SK-MEL-5 (cell line): ENCODE results near the gene CLEC20A. TPM values are rescaled to one million over a fixed set of nuclear protein-coding genes. Genes with fewer than 3 reads are reported as not detected.

Experiments used
- DNase-seq: peaks from one replicate; pipeline ENCODE4 v3.0.0-alpha.2; 2016; ENCODE audit warnings: low read depth, low spot score
- in situ Hi-C: cut with HindIII; loops from 2 replicates; pipeline ENCODE4 v1.10.0; 2016; ENCODE audit warnings: low sequenced_read_pairs, high pct_unique_total_duplicates, low pct_unique_long_range_greater_than_20kb
- total RNA-seq: library from RNA; depleted of rRNA; stranded (reverse); fragments of >200 nt; shearing (Covaris generic); gene quantifications from 2 replicates; pipeline ENCODE4 v1.2.3, GENCODE V29; 2014

The CLEC20A gene
- total RNA-seq, 1 experiment from 2014 or later, result not detected

DNA sequence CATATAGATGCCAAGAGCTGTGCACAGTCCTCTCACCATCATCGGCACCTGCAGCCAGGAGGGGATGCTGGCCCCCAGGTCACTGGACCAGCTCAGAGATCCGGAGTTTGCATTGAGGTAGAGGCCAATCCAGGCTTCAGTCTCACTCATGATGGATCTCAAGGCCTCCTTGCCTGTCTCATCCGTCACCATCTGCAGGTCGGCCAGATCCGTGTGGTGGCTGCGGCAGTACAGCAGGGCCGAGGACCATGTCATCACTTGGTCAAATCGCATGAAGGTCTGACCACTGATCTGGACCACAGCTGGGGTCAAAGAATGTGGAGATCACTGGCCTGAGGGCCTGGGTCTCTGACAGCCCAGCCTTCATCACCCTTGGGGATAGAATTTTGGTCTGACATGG is 6.6 kb downstream of the CLEC20A start:
- in situ Hi-C loops, result no loop called here
- no peak for DNase-seq

GRCh38 chr1:178489399-178489798 is 7.4 kb downstream of the CLEC20A start:
- DNase-seq, result no peak
- in situ Hi-C loops, result no loop called here

GRCh38 chr1:178488393-178488792 is 8.4 kb downstream of the CLEC20A start:
- in situ Hi-C loops, result no loop called here
- no peak for DNase-seq

GRCh38 chr1:178487070-178487615 is 9.6 kb downstream of the CLEC20A start:
- no peak for DNase-seq
- in situ Hi-C loops, result no loop called here

DNA sequence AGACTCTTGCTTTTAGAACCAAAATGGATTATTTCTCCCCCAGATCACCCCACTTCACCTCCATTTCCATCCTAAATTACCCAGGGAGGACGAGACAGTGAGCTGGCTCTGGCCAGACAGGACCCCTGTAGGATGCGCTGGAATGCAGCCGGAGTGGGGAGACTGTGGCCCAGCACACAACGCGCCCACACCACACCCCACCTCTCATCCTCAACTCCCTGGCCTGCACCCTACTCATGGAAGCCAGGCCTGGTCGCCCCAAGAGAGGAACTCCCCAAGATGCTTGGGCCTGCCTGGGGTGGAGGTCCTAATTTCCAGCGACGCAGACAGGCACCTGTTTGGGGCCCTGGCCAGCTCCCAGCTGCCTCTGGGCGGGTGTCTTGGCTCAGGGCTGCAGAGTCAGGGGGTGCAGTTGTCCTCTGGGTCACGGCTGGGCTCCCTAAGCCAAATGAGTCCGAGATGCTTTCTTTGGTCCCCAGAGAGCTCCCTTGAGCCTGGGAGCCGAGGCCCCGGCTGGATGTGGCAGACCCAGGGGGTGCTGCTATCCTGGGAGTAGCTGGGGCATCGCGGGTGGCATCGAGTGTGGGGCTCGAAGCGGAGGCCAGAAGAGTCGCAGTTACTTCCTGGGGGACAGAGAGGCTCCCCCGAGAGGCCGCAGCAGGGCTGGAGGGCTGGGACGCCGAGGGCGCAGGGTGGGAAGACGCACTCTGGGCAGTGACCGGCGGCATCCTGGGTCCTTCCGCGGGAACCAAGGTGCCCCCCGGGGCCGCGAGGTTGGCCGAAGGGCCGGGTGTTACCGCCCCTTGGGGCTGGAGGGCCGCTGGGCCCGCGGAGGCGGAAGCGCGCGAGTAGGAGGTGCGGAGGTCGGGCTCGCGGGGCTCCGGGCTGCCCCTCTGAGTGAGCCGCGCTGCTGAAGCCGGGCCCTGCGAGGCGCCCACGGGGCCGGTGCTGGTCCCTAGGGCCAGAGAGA is 10.4 kb downstream of the CLEC20A start:
- DNase-seq, result no peak
- in situ Hi-C loops, result no loop called here

DNA sequence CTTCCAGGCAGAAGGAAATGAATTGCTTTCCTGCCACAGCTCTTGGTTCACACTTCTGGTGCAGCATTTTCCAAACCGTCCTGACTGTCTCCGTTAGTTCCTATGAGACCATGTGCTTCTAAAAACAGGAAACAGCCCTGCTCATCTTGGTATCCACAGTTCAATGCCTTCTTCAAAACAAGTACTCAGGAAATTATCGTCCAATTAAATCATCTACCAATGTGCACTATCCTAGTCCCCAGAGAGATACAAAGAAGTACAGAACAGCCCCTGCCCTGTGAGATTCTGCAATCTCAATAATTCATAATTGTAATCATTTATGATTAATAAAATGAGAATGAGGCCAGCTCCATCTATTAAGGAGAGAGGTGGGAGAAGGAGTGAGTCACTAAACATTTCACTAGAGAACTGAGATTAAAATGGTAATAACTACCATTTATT is 11.2 kb downstream of the CLEC20A start:
- no peak for DNase-seq
- in situ Hi-C loops, result no loop called here

GRCh38 chr1:178484698-178485225 is 12.0 kb downstream of the CLEC20A start:
- DNase-seq, result no peak
- in situ Hi-C loops, result no loop called here

- no peak for DNase-seq
- in situ Hi-C loops, result no loop called here
Measured at GRCh38 chr1:178483251-178483957, 13.4 kb downstream of the CLEC20A start.

- no peak for DNase-seq
- in situ Hi-C loops, result no loop called here
Measured at GRCh38 chr1:178477841-178478240, 18.9 kb downstream of the CLEC20A start.

GRCh38 chr1:178477373-178477772 is 19.4 kb downstream of the CLEC20A start:
- DNase-seq, result no peak
- in situ Hi-C loops, result no loop called here

- in situ Hi-C loops, result no loop called here
- no peak for DNase-seq
Measured at GRCh38 chr1:178472531-178472930, 24.2 kb downstream of the CLEC20A start.

DNA sequence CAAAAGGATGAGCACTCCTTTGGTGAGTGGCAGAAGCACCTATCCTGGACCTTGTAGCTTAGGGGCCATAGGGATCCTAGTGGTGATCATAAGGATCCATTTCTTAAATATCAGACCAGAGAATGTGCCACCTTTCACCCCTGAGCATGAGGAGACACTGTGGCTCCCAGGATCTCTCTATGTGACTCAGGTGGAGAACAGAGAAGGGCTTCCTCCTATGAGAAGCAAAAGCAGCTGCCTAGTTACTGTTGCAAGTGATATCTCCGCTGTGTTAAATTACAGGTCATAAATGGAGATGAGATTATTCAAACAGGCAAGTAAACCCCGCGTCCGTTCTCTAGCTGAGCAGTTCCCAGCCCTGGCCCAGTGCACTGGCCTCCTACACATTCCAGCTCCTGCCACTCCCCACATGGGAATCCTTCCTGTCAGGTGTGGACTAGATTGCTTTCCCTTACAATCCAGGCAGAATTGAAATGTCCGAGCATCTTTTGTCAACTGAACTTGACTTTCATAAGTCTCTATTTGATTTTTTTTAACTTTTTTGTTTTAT is 26.3 kb downstream of the CLEC20A start:
- in situ Hi-C loops, result no loop called here
- no peak for DNase-seq

DNA sequence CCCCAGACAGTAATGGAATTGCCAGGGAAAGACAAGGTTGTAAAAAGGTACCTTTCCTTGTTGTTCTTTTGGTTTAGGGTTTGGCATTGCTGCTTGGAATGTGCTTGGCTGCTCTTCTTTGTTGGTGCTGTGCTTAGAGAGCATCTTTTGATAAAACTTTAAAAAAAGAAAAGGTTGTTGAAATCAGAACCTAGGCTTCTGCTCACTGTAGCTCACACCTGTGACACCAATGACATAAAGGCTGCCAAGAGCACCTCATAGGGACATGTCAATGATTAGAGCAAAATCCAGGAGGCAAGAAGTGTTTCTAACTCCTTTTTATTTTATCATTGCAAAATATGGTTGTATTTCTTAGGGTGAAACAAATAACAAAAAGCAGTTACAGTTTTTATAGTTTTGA is 28.9 kb downstream of the CLEC20A start:
- in situ Hi-C loops, result no loop called here
- no peak for DNase-seq

- peak; percentile 24 for DNase-seq
Measured at GRCh38 chr1:178465011-178465410, 31.8 kb downstream of the CLEC20A start.

DNA sequence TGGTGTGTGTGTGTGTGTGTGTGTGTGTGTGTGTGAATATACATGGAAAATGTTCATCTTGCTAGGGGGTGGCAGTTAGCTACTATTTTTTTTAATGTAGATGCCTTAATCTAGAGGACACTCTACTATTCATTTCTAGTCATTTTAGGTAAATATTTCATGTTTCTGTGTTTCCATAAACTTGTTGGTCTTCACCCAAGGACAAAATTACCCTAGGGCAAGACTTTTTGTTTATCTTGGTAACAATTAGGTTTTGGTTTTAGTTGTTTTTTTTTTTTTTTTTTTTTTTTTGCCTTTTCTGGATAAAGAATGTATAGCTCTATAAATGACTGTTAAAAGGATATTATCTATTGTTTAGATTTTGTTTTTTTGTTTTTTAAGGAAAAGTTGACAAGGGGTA is 32.2 kb downstream of the CLEC20A start:
- in situ Hi-C loops, result no loop called here
- DNase-seq, result no peak

More at GRCh38 chr1:178465011-178465410, 31.8 kb downstream of the CLEC20A start:
- in situ Hi-C loops, result no loop called here

DNA sequence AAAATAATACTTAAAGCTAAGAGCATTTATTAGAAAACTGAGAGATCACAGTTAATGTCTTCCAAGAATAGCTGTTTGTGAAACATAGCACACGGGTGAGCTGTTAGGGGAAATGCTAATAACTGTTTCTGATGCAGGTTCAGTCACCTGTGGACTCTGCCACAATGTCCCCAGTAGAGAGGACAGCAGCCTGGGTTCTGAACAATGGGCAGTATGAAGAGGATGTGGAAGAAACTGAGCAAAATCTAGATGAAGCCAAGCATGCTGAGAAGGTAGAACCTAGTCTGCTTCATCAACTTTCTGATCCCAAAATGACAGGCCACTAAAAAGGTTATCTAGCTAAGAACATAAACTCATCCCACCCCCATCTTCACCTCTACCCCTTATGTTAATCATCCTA is 32.6 kb downstream of the CLEC20A start:
- DNase-seq, result no peak
- in situ Hi-C loops, result no loop called here

- in situ Hi-C loops, result no loop called here
- DNase-seq, result no peak
Measured at GRCh38 chr1:178461701-178462100, 35.1 kb downstream of the CLEC20A start.

- in situ Hi-C loops, result no loop called here
- DNase-seq, result no peak
Measured at GRCh38 chr1:178461104-178461503, 35.7 kb downstream of the CLEC20A start.
